NT2/D1 (cell line): Measurements from ENCODE around the gene SDF2.

Source experiments
- YY1 ChIP-seq: IDR thresholded peaks from 2 replicates; pipeline ENCODE4 v1.6.1; 2011; ENCODE audit not compliant: insufficient read length, insufficient read depth
- ZNF274 ChIP-seq: IDR thresholded peaks from 2 replicates; pipeline ENCODE4 v1.6.1; 2011; ENCODE audit warnings: mild to moderate bottlenecking, low read depth, low read length

DNA sequence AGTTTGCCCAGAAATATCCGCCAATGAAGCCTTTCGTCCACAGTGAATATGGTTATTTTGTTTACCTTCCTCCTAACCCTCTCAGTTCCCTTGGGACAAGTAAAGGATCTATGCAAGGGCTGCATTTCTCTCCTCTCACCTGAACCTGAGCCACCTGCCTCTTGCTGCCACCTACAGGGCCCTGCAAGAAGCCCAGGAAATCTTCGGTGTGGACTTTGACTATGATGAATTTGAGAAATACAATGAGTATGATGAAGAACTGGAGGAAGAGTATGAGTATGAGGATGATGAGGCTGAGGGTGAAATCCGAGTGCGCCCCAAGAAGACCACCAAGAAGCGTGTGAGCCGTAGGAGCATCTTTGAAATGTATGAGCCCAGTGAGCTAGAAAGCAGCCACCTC lies 14.3 kb upstream of the SDF2 start:
- no peak for TF ChIP-seq ZNF274
- TF ChIP-seq YY1: no peak
